Keratinocyte (primary cell): ENCODE measurements around the gene ANO2.

Experiments
- EZH2 ChIP-seq: IDR thresholded peaks from one replicate; pipeline ENCODE4 v1.6.1; 2012; ENCODE audit warnings: inconsistent platforms, mild to moderate bottlenecking, low read length, moderate library complexity
- TF ChIP-seq, protein P1 (sequence below), 3 experiments: IDR thresholded peaks in 1 of 3; conservative IDR thresholded peaks in 1 of 3; optimal IDR thresholded peaks in 1 of 3; 2 replicates in 2 of 3; 3 replicates in 1 of 3; pipeline versions ENCODE3 to v1.5.1; 2011; ENCODE audit warnings: low read length in 3 of 3, mild to moderate bottlenecking in 3 of 3, moderate library complexity in 2 of 3, control low read depth in 1 of 3, inconsistent platforms in 1 of 3; ENCODE audit not compliant: insufficient read depth in 2 of 3; ENCODE audit errors: extremely low read depth in 1 of 3

DNA sequence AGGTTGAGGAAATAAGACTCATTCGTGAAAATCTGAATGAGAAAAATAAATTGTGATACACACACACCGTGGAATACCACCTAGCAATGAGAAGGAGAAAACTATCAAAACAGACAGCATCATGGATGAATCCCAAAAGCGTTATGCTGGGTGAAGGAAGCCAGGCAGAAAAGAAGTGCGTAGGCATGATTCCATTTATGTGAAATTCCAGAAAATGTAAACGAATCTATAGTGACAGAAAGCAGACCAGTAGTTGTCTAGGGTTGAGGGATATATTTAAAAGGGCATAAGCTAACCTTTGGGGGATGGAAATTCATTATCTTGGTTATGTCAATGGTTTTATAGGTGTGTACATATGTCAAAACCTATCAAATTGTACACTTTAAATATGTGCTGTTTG lies 42.5 kb upstream of the ANO2 start:
- TF ChIP-seq, protein P1, sequence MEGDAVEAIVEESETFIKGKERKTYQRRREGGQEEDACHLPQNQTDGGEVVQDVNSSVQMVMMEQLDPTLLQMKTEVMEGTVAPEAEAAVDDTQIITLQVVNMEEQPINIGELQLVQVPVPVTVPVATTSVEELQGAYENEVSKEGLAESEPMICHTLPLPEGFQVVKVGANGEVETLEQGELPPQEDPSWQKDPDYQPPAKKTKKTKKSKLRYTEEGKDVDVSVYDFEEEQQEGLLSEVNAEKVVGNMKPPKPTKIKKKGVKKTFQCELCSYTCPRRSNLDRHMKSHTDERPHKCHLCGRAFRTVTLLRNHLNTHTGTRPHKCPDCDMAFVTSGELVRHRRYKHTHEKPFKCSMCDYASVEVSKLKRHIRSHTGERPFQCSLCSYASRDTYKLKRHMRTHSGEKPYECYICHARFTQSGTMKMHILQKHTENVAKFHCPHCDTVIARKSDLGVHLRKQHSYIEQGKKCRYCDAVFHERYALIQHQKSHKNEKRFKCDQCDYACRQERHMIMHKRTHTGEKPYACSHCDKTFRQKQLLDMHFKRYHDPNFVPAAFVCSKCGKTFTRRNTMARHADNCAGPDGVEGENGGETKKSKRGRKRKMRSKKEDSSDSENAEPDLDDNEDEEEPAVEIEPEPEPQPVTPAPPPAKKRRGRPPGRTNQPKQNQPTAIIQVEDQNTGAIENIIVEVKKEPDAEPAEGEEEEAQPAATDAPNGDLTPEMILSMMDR (optimal IDR thresholded peaks at IDR 0.05 in 1 of 3, IDR thresholded peaks at IDR 0.05 in 1 of 3, conservative IDR thresholded peaks at IDR 0.05 in 1 of 3; ENCODE audit: extremely low read depth in 1 of 3, insufficient read depth in 2 of 3, low read length in 3 of 3) = no peak
- TF ChIP-seq EZH2 = no peak
